HG03097 (cell line): ENCODE data around the gene ZNF326.

Experiments
- ATAC-seq: cut with Tn5 transposase; IDR thresholded peaks from one replicate; pipeline ENCODE4 v1.9.1; 2021; ENCODE audit not compliant: unreplicated experiment, low FRiP score

ZNF326 gene

DNA sequence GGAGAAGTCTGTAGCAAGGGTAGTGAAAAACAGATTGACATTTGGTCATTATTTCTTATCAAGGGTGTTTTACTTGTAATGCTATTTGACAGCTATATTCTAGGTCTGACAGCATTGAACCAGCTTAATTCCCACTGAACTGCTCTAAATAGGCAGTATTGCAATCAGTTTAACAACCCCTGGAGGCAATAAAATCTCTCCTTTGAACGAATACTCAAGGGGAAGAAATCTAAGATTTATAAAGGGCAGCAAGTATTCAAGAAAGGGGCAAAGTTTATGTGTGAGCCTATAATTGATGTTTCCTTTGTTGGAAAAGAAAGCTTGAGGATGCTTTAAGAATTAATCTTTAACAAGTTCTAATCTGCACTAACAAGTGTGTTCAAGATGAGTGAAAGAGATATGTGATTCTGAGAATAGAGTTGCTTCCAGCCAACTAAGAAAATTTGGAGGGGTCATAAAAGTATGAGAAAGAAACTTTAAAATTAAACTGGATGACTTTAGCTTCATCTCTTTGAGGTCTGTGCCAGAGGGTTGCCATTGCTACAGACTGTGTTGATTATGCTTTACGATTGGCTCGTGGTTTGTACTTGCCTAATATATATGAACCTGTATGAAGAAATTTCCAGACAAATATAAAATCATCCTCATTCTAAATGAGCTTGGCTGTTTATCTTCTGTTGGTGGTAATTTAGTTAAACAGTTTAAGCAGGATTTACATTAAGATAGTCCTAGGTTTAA, 72.5 kb downstream of the ZNF326 start:
- no peak for ATAC-seq

DNA sequence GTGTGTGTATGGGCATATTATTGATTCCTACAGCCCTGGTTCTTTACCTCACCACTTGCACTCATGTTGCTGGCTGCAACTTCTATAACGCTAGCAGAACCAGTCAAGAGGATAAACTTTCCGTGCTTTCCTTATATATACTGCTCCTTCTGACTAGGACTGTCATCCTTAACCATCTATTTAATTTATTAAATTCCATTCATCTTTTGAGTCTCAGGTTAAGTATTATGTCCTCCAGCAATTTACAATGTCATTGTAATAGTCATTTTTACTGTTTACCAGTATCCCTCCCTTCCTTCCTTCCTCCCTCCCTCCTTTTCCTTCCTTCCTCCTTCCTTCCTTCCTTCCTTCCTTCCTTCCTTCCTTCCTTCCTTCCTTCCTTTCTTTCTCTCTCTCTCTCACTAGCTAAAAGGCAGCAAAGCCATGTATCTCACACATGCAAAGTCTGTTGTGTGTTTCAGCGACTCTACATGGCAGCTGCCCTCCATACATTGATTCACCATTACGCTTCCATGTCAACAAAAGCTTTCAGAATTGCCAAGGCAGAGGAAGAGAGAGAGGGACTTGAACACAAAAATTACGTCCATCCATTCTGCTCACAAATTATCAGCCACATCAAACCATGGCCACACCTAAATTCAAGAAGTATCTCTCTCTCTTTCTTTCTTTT, 73.8 kb downstream of the ZNF326 start:
- no peak for ATAC-seq

DNA sequence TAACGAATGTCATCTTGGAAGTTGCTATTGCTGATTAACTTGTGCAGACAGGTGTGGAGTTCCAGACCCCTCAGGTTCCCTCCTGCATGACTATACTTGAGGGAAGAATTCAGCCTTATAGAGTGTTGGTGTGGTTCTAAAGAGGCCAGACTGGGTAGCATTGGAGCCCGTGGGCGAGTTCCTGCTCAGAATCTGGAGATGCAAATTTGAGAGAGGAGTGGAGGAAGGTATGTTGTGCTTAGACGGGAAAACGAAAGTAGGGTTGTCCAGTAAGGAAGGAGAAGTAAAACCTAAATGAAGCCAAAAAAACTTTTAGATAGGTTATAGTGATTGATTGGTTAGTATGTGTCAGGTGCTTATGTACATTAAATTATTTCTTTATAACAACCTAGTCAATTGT, 79.2 kb downstream of the ZNF326 start:
- ATAC-seq = no peak

DNA sequence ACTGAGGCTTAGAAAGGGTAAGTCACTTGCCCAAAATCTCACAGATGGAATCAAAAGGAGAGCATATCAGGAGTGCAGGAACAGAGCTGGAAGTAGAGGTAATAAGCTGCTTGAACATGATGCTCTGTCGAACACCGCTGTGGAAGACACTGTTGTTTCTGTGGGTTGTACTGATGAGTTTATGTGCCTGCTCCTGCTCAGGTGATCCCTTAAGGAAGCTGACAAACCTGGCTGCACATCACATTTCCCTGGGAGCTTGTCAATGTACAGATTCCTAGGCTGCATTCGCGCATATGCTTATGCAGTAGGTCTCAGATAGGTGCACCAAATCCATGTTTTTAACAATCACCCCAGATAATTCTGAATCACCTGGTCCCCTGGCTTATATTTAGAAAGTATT, 79.7 kb downstream of the ZNF326 start:
- ATAC-seq = no peak

DNA sequence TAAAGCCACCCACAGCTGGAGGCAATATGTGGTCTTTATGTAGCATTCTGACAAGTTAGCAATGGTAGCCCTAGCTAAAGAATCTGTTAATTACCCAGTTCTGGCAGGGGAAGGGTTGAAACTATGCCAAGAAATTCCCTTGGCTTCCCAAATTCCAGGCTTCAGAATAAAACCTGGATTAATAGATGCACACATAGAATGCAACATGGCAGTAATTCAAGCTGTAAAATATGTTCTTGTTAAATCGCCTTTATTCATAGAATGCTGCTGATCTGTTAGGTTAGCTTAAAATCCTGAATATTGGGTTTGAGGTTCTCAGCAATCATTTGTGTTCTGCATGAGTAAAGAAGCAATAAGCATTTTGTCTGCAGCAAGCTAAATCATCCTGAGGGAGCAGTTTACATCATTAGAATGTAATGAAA, 80.1 kb downstream of the ZNF326 start:
- ATAC-seq = no peak

DNA sequence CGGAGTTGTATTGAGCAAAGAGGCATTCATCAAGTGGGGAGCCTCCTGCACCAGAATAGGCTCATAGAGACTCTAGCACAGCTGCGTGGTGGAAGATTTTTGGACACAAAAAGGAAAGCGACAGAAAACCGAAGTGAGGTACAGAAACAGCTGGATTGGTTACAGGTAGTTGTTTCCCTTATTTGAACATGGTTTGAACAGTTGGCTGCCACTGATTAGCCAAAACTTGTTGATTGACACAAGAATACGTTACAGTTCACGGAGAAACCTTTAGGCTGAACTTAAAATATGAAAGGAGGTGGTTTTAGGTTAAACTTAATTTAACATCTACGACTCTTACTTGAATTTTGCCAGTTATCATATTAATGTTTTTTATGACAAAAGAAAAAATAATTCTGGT, 89.1 kb downstream of the ZNF326 start:
- ATAC-seq = no peak
